HepG2 (cell line): Measurements from ENCODE around the gene REP15. TPM values are rescaled to one million over a fixed set of nuclear protein-coding genes. Genes with fewer than 3 reads are reported as not detected.

Experiments used
- ATAC-seq: fragments of 200-7000 bp; cut with Tn5 transposase; 3 replicates; pipeline ENCODE4 v1.9.1; 2020; ENCODE audit warnings: mild to moderate bottlenecking, moderate library complexity
- Bru-seq: library from RNA; stranded (reverse); fragments of 400-500 nt; gene quantifications from one replicate; lab custom pipeline; 2021; lab: Mats Ljungman, UMichigan
- BruChase-seq, 2 experiments: library from RNA; stranded (reverse); fragments of 400-500 nt; gene quantifications; one replicate each; lab custom pipeline; 2021; lab: Mats Ljungman, UMichigan
- BruUV-seq: library from RNA; stranded (reverse); fragments of 400-500 nt; replicated peaks from 2 replicates; lab custom pipeline; 2021; lab: Mats Ljungman, UMichigan
- CTCF ChIA-PET: fragments of 300-600 bp; formaldehyde crosslinking; extraction: SDS; loops from one replicate; lab custom pipeline; 2021; ENCODE audit warnings: low total read pairs, inconsistent platforms, low intra/inter-chr PET ratio; lab: Yijun Ruan, JAX
- POLR2A ChIA-PET: fragments of 350-600 bp; sonication (Branson Sonifier 250); formaldehyde crosslinking; loops from one replicate; lab custom pipeline; 2020; ENCODE audit warnings: antibody characterized with exemption, inconsistent platforms; lab: Yijun Ruan, JAX
- DNase-seq: peaks from one replicate; pipeline ENCODE4 v3.0.0-alpha.2; 2015; ENCODE audit warnings: low spot score
- FAIRE-seq: peaks from 3 replicates; lab custom pipeline; 2011; peaks lifted over from hg19 to GRCh38; lab: Jason Lieb, UNC
- H2AFZ ChIP-seq: one replicate; pipeline ENCODE4 v1.6.1; 2011; ENCODE audit warnings: low read length, inconsistent platforms
- H3K27ac ChIP-seq: fragments of 300-600 bp; 3 replicates; pipeline ENCODE4 v1.8.0; 2011; ENCODE audit warnings: mixed run types, mild to moderate bottlenecking, mixed read lengths, low read length, inconsistent platforms; ENCODE audit not compliant: insufficient read depth; ENCODE audit errors: extremely low read length
- H3K27me3 ChIP-seq, 2 experiments: fragments of 200-600 bp in 1 of 2; 2 replicates in 1 of 2; 3 replicates in 1 of 2; pipeline versions ENCODE4 v1.6.0 to v1.8.0; 2011; ENCODE audit warnings: low read length in 2 of 2, mild to moderate bottlenecking in 2 of 2, moderate library complexity in 2 of 2, inconsistent platforms in 1 of 2; ENCODE audit not compliant: insufficient read depth in 2 of 2, control insufficient read depth in 1 of 2
- H3K36me3 ChIP-seq, 2 experiments: fragments of 200-600 bp in 1 of 2; replicated peaks in 1 of 2; 2 replicates in 1 of 2; 3 replicates in 1 of 2; pipeline versions ENCODE4 v1.5.1 to v1.8.0; 2011; ENCODE audit warnings: low read length in 2 of 2, inconsistent platforms in 1 of 2; ENCODE audit not compliant: insufficient read depth in 2 of 2, control insufficient read depth in 1 of 2
- H3K4me1 ChIP-seq: 2 replicates; pipeline ENCODE4 v1.5.1; 2012; ENCODE audit warnings: low read length, inconsistent platforms; ENCODE audit not compliant: insufficient read depth
- H3K4me2 ChIP-seq: 2 replicates; pipeline ENCODE4 v1.6.0; 2011; ENCODE audit warnings: low read depth, low read length, inconsistent platforms
- H3K4me3 ChIP-seq, 3 experiments: fragments of 200-600 bp in 1 of 3; sonication (generic), shearing (Covaris generic) in 1 of 3; replicated peaks in 1 of 3; 2 replicates each; pipeline ENCODE4 v1.5.1; 2011 to 2016; ENCODE audit warnings: low read length in 3 of 3, inconsistent platforms in 2 of 3, low read depth in 2 of 3, mild to moderate bottlenecking in 2 of 3, control low read depth in 1 of 3, mixed read lengths in 1 of 3; ENCODE audit not compliant: insufficient read depth in 1 of 3
- H3K79me2 ChIP-seq: one replicate; pipeline ENCODE4 v1.6.1; 2011; ENCODE audit warnings: low read length, inconsistent platforms; ENCODE audit not compliant: insufficient read depth
- H3K9ac ChIP-seq: 2 replicates; pipeline ENCODE4 v1.6.0; 2011; ENCODE audit warnings: mild to moderate bottlenecking, low read depth, low read length, inconsistent platforms; ENCODE audit not compliant: insufficient read depth
- H3K9me3 ChIP-seq: 2 replicates; pipeline ENCODE4 v1.5.1; 2012; ENCODE audit warnings: mild to moderate bottlenecking, low read length
- H4K20me1 ChIP-seq: 2 replicates; pipeline ENCODE4 v1.6.0; 2011; ENCODE audit warnings: inconsistent platforms, mild to moderate bottlenecking, low read length, moderate library complexity; ENCODE audit not compliant: insufficient read depth
- CSRNP2 ChIP-seq: sonication (generic); formaldehyde crosslinking; conservative IDR thresholded peaks from 2 replicates; pipeline ENCODE4 v1.8.0; 2022; ENCODE audit warnings: low read depth, missing genetic modification reagents
- ELF3 ChIP-seq: IDR thresholded peaks from 2 replicates; pipeline ENCODE4 v1.6.1; 2016; ENCODE audit warnings: missing genetic modification reagents, missing compliant biosample characterization
- EP300 ChIP-seq, 3 experiments: sonication (generic) in 1 of 3; formaldehyde crosslinking in 1 of 3; IDR thresholded peaks; 2 replicates each; pipeline versions ENCODE4 v1.5.1 to v1.6.1; 2011 to 2020; ENCODE audit warnings: low read depth in 2 of 3, low read length in 2 of 3, borderline replicate concordance in 1 of 3, improper control_type of control experiment in 1 of 3, mild to moderate bottlenecking in 1 of 3, missing genetic modification reagents in 1 of 3, moderate library complexity in 1 of 3
- FOXA1 ChIP-seq, 2 experiments: fragments of 450-650 bp in 1 of 2; sonication (generic) in 1 of 2; formaldehyde crosslinking in 1 of 2; IDR thresholded peaks; 2 replicates each; pipeline versions ENCODE4 v1.4.0 to v1.6.1; 2016 to 2020; ENCODE audit warnings: missing genetic modification reagents in 1 of 2
- HMG20A ChIP-seq: IDR thresholded peaks from 2 replicates; pipeline ENCODE4 v1.6.1; 2016; ENCODE audit warnings: borderline replicate concordance
- JDP2 ChIP-seq: sonication (generic); formaldehyde crosslinking; IDR thresholded peaks from 2 replicates; pipeline ENCODE4 v1.8.1; 2022; ENCODE audit warnings: missing genetic modification reagents, borderline replicate concordance
- KDM6A ChIP-seq: IDR thresholded peaks from 2 replicates; pipeline ENCODE4 v1.6.1; 2016; ENCODE audit warnings: low read depth
- MXD4 ChIP-seq: IDR thresholded peaks from 2 replicates; pipeline ENCODE4 v1.6.1; 2016; ENCODE audit warnings: mild to moderate bottlenecking, missing biosample characterization, missing genetic modification reagents
- MXI1 ChIP-seq: IDR thresholded peaks from 3 replicates; pipeline ENCODE4 v1.6.1; 2012; ENCODE audit warnings: low read depth, low read length, inconsistent platforms, borderline replicate concordance
- NCOA2 ChIP-seq: sonication (generic); formaldehyde crosslinking; IDR thresholded peaks from 2 replicates; pipeline ENCODE4 v1.8.0; 2022; ENCODE audit warnings: inconsistent platforms
- THAP7 ChIP-seq: sonication (generic); formaldehyde crosslinking; IDR thresholded peaks from 2 replicates; pipeline ENCODE4 v1.8.1; 2023; ENCODE audit warnings: mild to moderate bottlenecking, missing genetic modification reagents
- UBTF ChIP-seq: sonication (generic); formaldehyde crosslinking; IDR thresholded peaks from 2 replicates; pipeline ENCODE4 v1.4.0; 2020; ENCODE audit warnings: mild to moderate bottlenecking, missing genetic modification reagents
- ZEB1 ChIP-seq: IDR thresholded peaks from 2 replicates; pipeline ENCODE4 v1.6.1; 2012; ENCODE audit warnings: mild to moderate bottlenecking, low read depth, inconsistent platforms; ENCODE audit not compliant: insufficient replicate concordance
- ZMYM3 ChIP-seq: sonication (generic); formaldehyde crosslinking; IDR thresholded peaks from 2 replicates; pipeline ENCODE4 v1.5.1; 2020; ENCODE audit warnings: mild to moderate bottlenecking, missing genetic modification reagents
- ZNF746 ChIP-seq: sonication (generic); formaldehyde crosslinking; IDR thresholded peaks from 2 replicates; pipeline ENCODE4 v1.8.0; 2022; ENCODE audit warnings: mild to moderate bottlenecking, missing genetic modification reagents
- WGBS: methylation state at CpG from one replicate; pipeline ENCODE4 v1.1.6; 2017; ENCODE audit warnings: low lambda C conversion rate; 5-methylcytosine and 5-hydroxymethylcytosine counted together
- in situ Hi-C: cut with HindIII; loops from 2 replicates; pipeline ENCODE4 v1.10.0; 2017; ENCODE audit warnings: low pct_unique_long_range_greater_than_20kb; ENCODE audit not compliant: extremely low pct_ligation_motif_present
- intact Hi-C: fragments of 100-400 bp; cut with micrococcal nuclease; formaldehyde crosslinking; loops from one replicate; pipeline ENCODE4 v1.10.0; 2022; ENCODE audit not compliant: unreplicated experiment
- long read RNA-seq, 2 experiments: library from RNA in 1 of 2; library from polyadenylated mRNA in 1 of 2; stranded (forward) in 1 of 2; unstranded in 1 of 2; transcript quantifications; one replicate each; pipeline ENCODE4 v2.0.0, GENCODE V29; 2019 to 2022
- polyA minus RNA-seq, 3 experiments: library from RNA; depleted of rRNA, polyadenylated mRNA; stranded (reverse); fragments of >200 nt; gene quantifications; 2 replicates each; pipeline ENCODE4 v1.2.3, GENCODE V29; 2011; ENCODE audit warnings: low replicate concordance in 1 of 3
- polyA plus RNA-seq, 8 experiments: library from polyadenylated mRNA; depleted of rRNA in 3 of 8; stranded (reverse) in 7 of 8; unstranded in 1 of 8; fragments of >200 nt; fragmentation: Illumina TruSeq in 4 of 8; extraction: Trizol in 4 of 8; gene quantifications; 2 replicates each; pipeline versions ENCODE4 v1.2.1 to v1.2.3, GENCODE V29; 2011 to 2016; ENCODE audit warnings: low read depth in 4 of 8, missing spikeins in 1 of 8, mixed read lengths in 1 of 8; ENCODE audit not compliant: insufficient read depth in 1 of 8
- total RNA-seq, 5 experiments: library from RNA; depleted of rRNA; stranded (reverse); fragments of >200 nt; fragmentation: Illumina TruSeq; extraction: Trizol; gene quantifications; 2 replicates each; pipeline ENCODE4 v1.2.3, GENCODE V29; 2016; ENCODE audit warnings: low read depth in 1 of 5

The REP15 gene
- 0.64 and 1.0 TPM in 2 replicates for total RNA-seq (2016; rRNA removed; fragmentation: Illumina TruSeq; extraction: Trizol)
- not detected in 2 replicates for total RNA-seq (2016; cell fraction: cytosol; rRNA removed; fragmentation: Illumina TruSeq; extraction: Trizol; ENCODE audit: low read depth)
- 0.64 and 0.78 TPM in 2 replicates for total RNA-seq (2016; cell fraction: insoluble cytoplasmic fraction; rRNA removed; fragmentation: Illumina TruSeq; extraction: Trizol)
- 0.34 and 0.43 TPM in 2 replicates for total RNA-seq (2016; cell fraction: membrane; rRNA removed; fragmentation: Illumina TruSeq; extraction: Trizol)
- total RNA-seq (2016; cell fraction: nucleus; rRNA removed; fragmentation: Illumina TruSeq; extraction: Trizol), result 0.60 and 0.62 TPM in 2 replicates
- polyA plus RNA-seq (2011; rRNA removed), result 0.12 and 0.14 TPM in 2 replicates
- 0.15 and 0.21 TPM in 2 replicates for polyA plus RNA-seq (2011; cell fraction: cytosol; rRNA removed)
- polyA plus RNA-seq (2011; cell fraction: nucleus; rRNA removed), result 0.29 and 0.42 TPM in 2 replicates
- 0.37 and 0.74 TPM in 2 replicates for polyA plus RNA-seq (2012)
- 0.12 TPM in 1 of 2 replicates, not detected in the other for polyA plus RNA-seq (2016; cell fraction: cytosol; fragmentation: Illumina TruSeq; extraction: Trizol; ENCODE audit: low read depth)
- polyA plus RNA-seq (2016; cell fraction: insoluble cytoplasmic fraction; fragmentation: Illumina TruSeq; extraction: Trizol; ENCODE audit: low read depth), result 0.51 and 1.3 TPM in 2 replicates
- not detected in 2 replicates for polyA plus RNA-seq (2016; cell fraction: membrane; fragmentation: Illumina TruSeq; extraction: Trizol; ENCODE audit: low read depth)
- polyA plus RNA-seq (2016; cell fraction: nucleus; fragmentation: Illumina TruSeq; extraction: Trizol; ENCODE audit: insufficient read depth, low read depth), result 1.2 and 1.9 TPM in 2 replicates
- polyA minus RNA-seq (2011; rRNA and poly(A)+ RNA removed; ENCODE audit: low replicate concordance), result 0.14 and 0.96 TPM in 2 replicates
- not detected in 2 replicates for polyA minus RNA-seq (2011; cell fraction: cytosol; rRNA and poly(A)+ RNA removed)
- 2.3 and 4.4 TPM in 2 replicates for polyA minus RNA-seq (2011; cell fraction: nucleus; rRNA and poly(A)+ RNA removed)
- percentile 55 among the genes with signal in this experiment for Bru-seq, nascent RNA
- BruChase-seq, experiment 1, labeled RNA remaining after a 6-hour chase, result percentile 68 among the genes with signal in this experiment
- percentile 55 among the genes with signal in this experiment for BruChase-seq, experiment 2, labeled RNA remaining after a 2-hour chase
- long read RNA-seq, experiment 1, result 0 reads
- long read RNA-seq, experiment 2, result 0 reads

- Histone ChIP-seq H3K9ac (peak within 1 kb of the TSS; percentile 20; the same call in 1 of the 2 replicates), H3K36me3 (peaks cover 0 to 8% of the 10 kb centered on the region in 2 experiments; a peak in 2 of 5 replicates), H3K4me1 (peaks cover 40% of the 10 kb centered on the region), H2AFZ (no peak within 1 kb of the TSS), H4K20me1 (no peaks in the 10 kb centered on the region), H3K79me2 (no peaks in the 10 kb centered on the region), H3K4me2 (peak within 1 kb of the TSS; percentile 55), H3K4me3 (0 out of 6 replicates have a peak within 1 kb of the TSS, but pooled peaks of 2 of the 3 experiments have one; percentile 1 to 30), H3K9me3 (no peaks in the 10 kb centered on the region), H3K27ac (peak within 1 kb of the TSS; percentile 61), H3K27me3 (no peaks in the 10 kb centered on the region)
- WGBS, result 27% methylated on average over 5 of the region's 5 CpGs
- peak; percentile 48 for DNase-seq
- ChIA-PET POLR2A (interaction anchor here (2.0 to 3.4 kb wide), 2 partner anchors 10 to 14 kb away, joined by 14 to 18 read pairs; no protein-coding TSS in a partner anchor), CTCF (no interaction called here)
- intact Hi-C loops (no loop called here), in situ Hi-C loops (no loop called here)
- FAIRE-seq, result peak; percentile 23
- BruUV-seq, result no TSS peak
- ATAC-seq, result peak; percentile 90
- TF ChIP-seq ELF3 (CRISPR knock-in tag) (no peak), EP300 (IDR thresholded peaks at IDR 0.05; ENCODE audit: low read depth in 2 of 2, low read length in 2 of 2) (peak in 1 of 2 experiments; percentile 39; a peak in 1 of 4 replicates), EP300 (CRISPR knock-in tag; IDR thresholded peaks at IDR 0.05; ENCODE audit: borderline replicate concordance) (no peak), THAP7 (no peak), ZNF746 (CRISPR knock-in tag) (no peak), UBTF (no peak), CSRNP2 (CRISPR knock-in tag) (no peak), KDM6A (CRISPR knock-in tag) (0 out of 2 replicates have a peak, but pooled peaks have one; percentile 9), NCOA2 (CRISPR knock-in tag) (0 out of 2 replicates have a peak, but pooled peaks have one; percentile 28), FOXA1 (IDR thresholded peaks at IDR 0.05) (peak; percentile 46; the same call in 1 of the 2 replicates), FOXA1 (CRISPR knock-in tag; IDR thresholded peaks at IDR 0.05) (no peak), ZEB1 (peak; percentile 34), HMG20A (CRISPR knock-in tag) (no peak), ZMYM3 (no peak), JDP2 (CRISPR knock-in tag) (no peak), MXD4 (CRISPR knock-in tag) (no peak), MXI1 (no peak)
Observed at GRCh38 chr12:27696293-27696652, at the start of gene REP15. Gene REP15, plus strand, starts transcription at chr12:27696447. Its CDS starts 116 bp downstream, at chr12:27696563.
